Nephron progenitor cell (in vitro differentiated cells): Measurements from ENCODE around the gene IL4I1.
A peak's percentile ranks its signal among the peaks of the same experiment; 100 is the strongest.

Experiments used
- DNase-seq: peaks from one replicate; pipeline ENCODE4 v3.0.0; 2021
- H3K27ac Mint-ChIP-seq: 2 replicates; pipeline ENCODE4 v1.8.0; 2021; ENCODE audit warnings: mild to moderate bottlenecking, moderate library complexity, mixed read lengths
- H3K27me3 Mint-ChIP-seq: 2 replicates; pipeline ENCODE4 v1.8.0; 2021; ENCODE audit warnings: mild to moderate bottlenecking, low read depth, mixed read lengths; ENCODE audit not compliant: poor library complexity
- H3K36me3 Mint-ChIP-seq: 2 replicates; pipeline ENCODE4 v1.8.0; 2021; ENCODE audit warnings: low read depth, mixed read lengths
- H3K4me1 Mint-ChIP-seq: 2 replicates; pipeline ENCODE4 v1.8.0; 2021; ENCODE audit warnings: mixed read lengths
- H3K4me3 Mint-ChIP-seq: 2 replicates; pipeline ENCODE4 v1.8.0; 2021; ENCODE audit warnings: mild to moderate bottlenecking, moderate library complexity, mixed read lengths
- H3K9me3 Mint-ChIP-seq: 2 replicates; pipeline ENCODE4 v1.8.0; 2021; ENCODE audit warnings: mild to moderate bottlenecking, moderate library complexity, mixed read lengths
- CTCF ChIP-seq: fragments of 200-600 bp; sonication (generic); IDR thresholded peaks from 2 replicates; pipeline ENCODE4 v1.5.0; 2021; ENCODE audit warnings: antibody characterized with exemption

Gene IL4I1

GRCh38 chr19:49894011-49894664, 2.5 kb downstream of the IL4I1 start:
- TF ChIP-seq CTCF = no peak
- Mint-ChIP-seq H3K9me3 (no peaks in the 10 kb centered on the region), H3K27ac (no peak overlapping the region), H3K36me3 (peaks cover 3% of the 10 kb centered on the region), H3K4me3 (no peak overlapping the region), H3K4me1 (peaks cover 48% of the 10 kb centered on the region), H3K27me3 (peaks cover 31% of the 10 kb centered on the region)
- DNase-seq = no peak

- DNase-seq = no peak
- Mint-ChIP-seq H3K9me3 (no peaks in the 10 kb centered on the region), H3K4me3 (no peak overlapping the region), H3K27me3 (peaks cover 31% of the 10 kb centered on the region), H3K36me3 (peaks cover 11% of the 10 kb centered on the region), H3K27ac (no peak overlapping the region), H3K4me1 (peaks cover 45% of the 10 kb centered on the region)
- TF ChIP-seq CTCF = no peak
Observed at GRCh38 chr19:49892716-49893115, 4.0 kb downstream of the IL4I1 start.

GRCh38 chr19:49891393-49891792, 5.3 kb downstream of the IL4I1 start:
- Mint-ChIP-seq H3K4me3 (peak overlapping the region; percentile 55), H3K27me3 (peaks cover 23% of the 10 kb centered on the region), H3K9me3 (no peaks in the 10 kb centered on the region), H3K36me3 (peaks cover 14% of the 10 kb centered on the region), H3K4me1 (peaks cover 32% of the 10 kb centered on the region), H3K27ac (peak overlapping the region; percentile 32)
- no peak for DNase-seq
- TF ChIP-seq CTCF = no peak

GRCh38 chr19:49890349-49891311, 6.1 kb downstream of the IL4I1 start:
- Mint-ChIP-seq H3K36me3 (peaks cover 18% of the 10 kb centered on the region), H3K27me3 (peaks cover 21% of the 10 kb centered on the region), H3K4me1 (peaks cover 27% of the 10 kb centered on the region), H3K9me3 (no peaks in the 10 kb centered on the region), H3K4me3 (peak overlapping the region; percentile 72), H3K27ac (peak overlapping the region; percentile 72)
- TF ChIP-seq CTCF = peak; percentile 24
- DNase-seq = peak; percentile 85

GRCh38 chr19:49889687-49890348, 6.9 kb downstream of the IL4I1 start:
- Mint-ChIP-seq H3K4me3 (peak overlapping the region; percentile 72), H3K9me3 (no peaks in the 10 kb centered on the region), H3K27me3 (peaks cover 21% of the 10 kb centered on the region), H3K36me3 (peaks cover 26% of the 10 kb centered on the region), H3K27ac (peak overlapping the region; percentile 72), H3K4me1 (peaks cover 27% of the 10 kb centered on the region)
- peak; percentile 74 for DNase-seq
- TF ChIP-seq CTCF = peak; percentile 71
